ENCODE data around the gene CD48.

The CD48 gene

DNA sequence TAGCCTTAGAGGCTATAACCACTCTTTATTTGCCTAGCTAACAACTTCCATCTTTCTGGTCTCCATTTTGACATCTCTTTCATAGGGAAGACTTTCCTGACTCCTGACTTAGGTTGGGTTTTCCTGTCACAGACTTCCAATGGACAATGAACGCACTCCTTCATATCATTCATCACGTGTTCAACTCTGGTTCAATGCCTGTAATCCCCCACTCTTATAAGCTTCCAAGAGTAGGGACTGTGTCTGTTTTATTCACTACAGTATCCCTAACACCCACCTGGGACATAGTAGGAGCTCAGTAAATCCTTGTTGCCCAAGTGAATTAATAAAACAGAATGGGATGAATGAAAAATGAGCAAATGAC lies 69.4 kb downstream of the CD48 start:
- Mint-ChIP-seq H3K27ac (peak overlapping the region; percentile 95), H3K4me1 (peaks cover 75% of the 10 kb centered on the region), H3K4me3 (peak overlapping the region; percentile 98), H3K36me3 (peaks cover 53% of the 10 kb centered on the region), H3K9me3 (peaks cover 4% of the 10 kb centered on the region), H3K27me3 (no peaks in the 10 kb centered on the region)

DNA sequence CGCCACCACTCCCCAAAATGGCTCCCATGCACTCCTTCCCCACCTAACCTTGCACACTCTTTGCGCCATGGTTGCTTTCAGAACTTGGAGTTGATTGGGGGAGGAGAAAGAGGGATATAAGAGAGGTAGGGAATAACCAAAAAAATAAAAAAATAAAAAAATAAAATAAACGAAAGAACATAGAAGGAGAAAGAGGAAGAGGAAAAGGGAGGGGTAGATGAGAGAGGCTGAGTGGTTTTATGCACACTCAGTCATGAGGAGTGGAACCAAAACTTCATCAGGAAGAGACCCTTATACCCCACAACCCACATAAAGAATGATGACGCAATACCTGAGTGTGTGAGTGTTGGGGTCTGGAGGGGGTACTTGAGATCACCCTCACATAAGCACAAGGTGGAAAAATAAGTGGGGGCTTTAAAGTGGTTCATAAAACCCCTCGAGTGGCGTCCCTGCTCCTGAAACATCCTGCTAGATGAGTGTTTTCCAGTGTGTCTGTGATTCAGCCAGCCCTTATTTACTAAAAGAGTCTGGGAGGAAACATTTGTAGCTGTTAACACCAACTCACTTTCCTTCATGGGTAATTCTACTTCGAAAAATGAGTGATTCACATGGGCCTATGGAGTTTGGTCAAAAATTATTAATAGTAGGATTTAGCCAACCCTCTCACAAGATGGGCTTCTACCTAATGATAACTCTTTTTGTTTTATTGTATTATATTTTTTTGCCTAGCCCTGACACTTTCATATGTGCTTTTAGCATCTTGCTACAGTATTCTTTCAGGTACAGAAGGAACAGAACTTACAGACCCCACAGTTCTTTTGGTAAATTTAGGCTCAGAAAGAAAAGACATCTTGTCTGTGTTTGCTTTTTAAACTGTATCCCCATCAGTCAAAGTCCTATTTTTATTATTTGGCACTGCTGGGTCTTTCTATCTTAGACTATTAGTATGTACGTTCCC lies 70.0 kb downstream of the CD48 start:
- peak overlapping the region; percentile 98 for H3K4me3 Mint-ChIP-seq
- H3K27ac Mint-ChIP-seq, result peak overlapping the region; percentile 95
- peaks cover 57% of the 10 kb centered on the region for H3K36me3 Mint-ChIP-seq
- peaks cover 82% of the 10 kb centered on the region for H3K4me1 Mint-ChIP-seq
- peaks cover 4% of the 10 kb centered on the region for H3K9me3 Mint-ChIP-seq
- H3K27me3 Mint-ChIP-seq, result no peaks in the 10 kb centered on the region

DNA sequence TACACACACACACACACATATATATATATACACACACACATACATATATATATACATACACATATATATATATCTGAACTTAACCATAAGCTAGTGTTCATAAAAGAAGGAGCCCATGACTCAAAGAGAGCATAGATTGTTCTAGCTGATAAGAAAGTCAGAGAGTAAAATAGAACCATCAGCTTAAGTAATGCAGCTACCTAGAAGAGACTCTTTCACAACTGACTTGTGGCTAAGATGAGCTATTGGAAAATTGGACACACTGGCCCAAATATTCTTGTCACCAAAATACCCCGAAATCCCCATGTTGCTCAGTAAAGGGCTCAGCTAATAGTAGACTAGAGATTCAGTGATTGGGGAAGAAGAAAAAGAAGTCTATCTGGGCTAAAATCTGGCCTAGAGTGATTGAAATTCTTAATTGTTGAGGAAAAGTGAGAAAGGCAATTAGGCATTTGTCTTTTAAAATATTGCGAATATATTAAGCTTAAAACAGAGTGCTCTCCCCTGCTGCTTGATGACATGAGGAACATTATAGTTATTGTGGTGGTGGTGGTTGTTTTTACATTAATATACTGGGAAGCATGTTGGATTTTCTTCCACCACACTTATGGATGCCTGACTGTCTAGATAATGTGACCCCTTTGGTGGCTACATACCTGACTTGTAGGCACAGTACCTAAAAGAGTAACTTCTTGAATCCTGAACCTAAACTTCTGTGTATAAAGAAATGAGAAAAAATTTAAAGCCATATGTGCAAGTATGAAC lies 71.1 kb downstream of the CD48 start:
- peaks cover 91% of the 10 kb centered on the region for H3K4me1 Mint-ChIP-seq
- no peaks in the 10 kb centered on the region for H3K27me3 Mint-ChIP-seq
- peaks cover 4% of the 10 kb centered on the region for H3K9me3 Mint-ChIP-seq
- H3K36me3 Mint-ChIP-seq, result peaks cover 55% of the 10 kb centered on the region
- peak overlapping the region; percentile 98 for H3K4me3 Mint-ChIP-seq
- peak overlapping the region; percentile 95 for H3K27ac Mint-ChIP-seq

DNA sequence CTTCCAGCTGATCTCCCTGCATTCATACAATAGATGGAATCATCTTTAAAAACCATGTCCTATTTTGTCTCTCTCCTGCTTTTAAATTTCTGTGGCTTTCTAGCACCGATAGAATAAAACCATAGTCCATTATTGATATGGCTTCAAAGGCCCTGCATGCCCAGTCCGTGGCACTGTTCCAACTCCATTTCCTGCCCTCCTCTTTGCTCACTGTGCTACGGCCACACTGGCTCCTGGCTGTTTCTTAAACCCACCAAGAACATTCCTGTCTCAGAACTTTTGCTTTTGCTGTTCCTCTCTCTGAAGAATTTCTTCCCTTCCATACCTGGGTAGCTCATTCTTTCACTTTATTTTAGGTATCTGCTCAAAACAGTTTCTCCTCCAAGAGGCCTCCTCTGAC lies 72.0 kb downstream of the CD48 start:
- Mint-ChIP-seq H3K9me3 (peaks cover 4% of the 10 kb centered on the region), H3K27ac (peak overlapping the region; percentile 99), H3K36me3 (peaks cover 52% of the 10 kb centered on the region), H3K4me3 (peak overlapping the region; percentile 82), H3K27me3 (no peaks in the 10 kb centered on the region), H3K4me1 (peaks cover 95% of the 10 kb centered on the region)

DNA sequence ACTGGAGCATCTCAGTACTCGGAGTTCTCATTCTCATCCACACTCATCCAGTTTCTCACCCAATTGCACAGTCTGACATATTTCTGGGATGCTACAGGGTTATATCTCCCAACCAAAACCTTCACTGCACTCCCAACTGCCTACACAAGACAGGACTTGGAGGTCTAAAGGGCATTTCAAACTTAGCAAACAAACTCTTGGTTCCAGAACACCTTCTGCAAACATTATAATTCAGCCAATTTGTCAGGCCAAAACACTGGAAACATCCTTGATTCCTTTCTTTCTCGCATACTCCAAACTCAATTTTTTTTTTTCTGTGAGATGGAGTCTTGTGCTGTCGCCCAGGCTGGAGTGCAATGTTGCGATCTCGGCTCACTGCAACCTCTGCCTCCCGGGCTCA lies 72.7 kb downstream of the CD48 start:
- Mint-ChIP-seq H3K4me1 (peaks cover 95% of the 10 kb centered on the region), H3K4me3 (peak overlapping the region; percentile 82), H3K36me3 (peaks cover 51% of the 10 kb centered on the region), H3K27me3 (no peaks in the 10 kb centered on the region), H3K9me3 (peaks cover 4% of the 10 kb centered on the region), H3K27ac (peak overlapping the region; percentile 95)

DNA sequence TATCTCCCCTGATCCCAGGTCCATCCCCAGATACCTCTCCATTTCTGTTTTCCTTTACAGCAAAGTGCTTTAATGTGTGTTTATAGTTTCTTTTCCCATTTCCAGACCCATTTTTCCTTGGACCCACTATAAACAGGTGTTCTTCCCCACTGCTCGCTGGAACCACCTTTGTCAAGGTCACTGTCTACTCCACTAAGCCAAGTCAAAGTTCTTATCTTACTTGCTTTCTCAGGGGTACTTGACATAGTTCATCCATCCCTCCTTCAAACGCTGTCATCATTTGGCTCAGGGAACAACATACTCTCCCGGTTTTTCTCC lies 73.1 kb downstream of the CD48 start:
- Mint-ChIP-seq H3K27ac (peak overlapping the region; percentile 95), H3K4me1 (peaks cover 95% of the 10 kb centered on the region), H3K9me3 (peaks cover 4% of the 10 kb centered on the region), H3K27me3 (no peaks in the 10 kb centered on the region), H3K4me3 (peak overlapping the region; percentile 82), H3K36me3 (peaks cover 51% of the 10 kb centered on the region)

DNA sequence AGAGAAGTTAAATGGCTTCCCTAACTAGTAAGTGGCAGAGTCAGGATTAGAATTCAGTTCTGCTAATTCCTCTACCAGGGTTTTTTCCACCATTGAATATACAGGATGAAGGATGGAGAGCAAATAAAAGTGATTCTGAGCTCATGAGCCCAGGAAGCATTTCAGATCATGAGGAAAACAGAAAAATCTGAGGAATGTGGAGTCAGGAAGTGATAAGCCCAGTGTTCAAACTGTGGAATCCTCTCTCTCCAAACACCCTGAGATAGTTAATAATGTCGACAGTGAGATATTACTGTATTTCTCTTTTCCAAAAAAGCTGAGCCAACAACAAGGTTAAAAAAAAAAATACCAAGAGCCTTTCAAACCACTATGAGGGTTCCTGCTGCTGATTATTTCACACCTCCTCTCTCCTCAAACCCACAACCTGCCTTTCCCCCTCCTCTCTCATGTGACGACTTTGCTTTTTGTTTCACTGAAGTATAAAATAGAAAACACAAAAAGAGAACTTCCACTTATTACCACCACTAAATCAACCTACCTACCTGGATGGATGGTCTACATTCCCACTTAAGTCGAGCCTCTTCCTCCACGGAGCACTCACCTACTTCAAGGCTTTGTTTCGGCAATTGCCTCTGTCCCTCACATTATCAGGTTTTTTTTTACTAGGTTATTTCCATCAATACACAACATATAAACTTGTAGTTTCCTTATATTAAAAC lies 73.6 kb downstream of the CD48 start:
- H3K36me3 Mint-ChIP-seq, result peaks cover 49% of the 10 kb centered on the region
- peaks cover 4% of the 10 kb centered on the region for H3K9me3 Mint-ChIP-seq
- H3K27me3 Mint-ChIP-seq, result no peaks in the 10 kb centered on the region
- peak overlapping the region; percentile 95 for H3K27ac Mint-ChIP-seq
- peak overlapping the region; percentile 82 for H3K4me3 Mint-ChIP-seq
- H3K4me1 Mint-ChIP-seq, result peaks cover 95% of the 10 kb centered on the region

DNA sequence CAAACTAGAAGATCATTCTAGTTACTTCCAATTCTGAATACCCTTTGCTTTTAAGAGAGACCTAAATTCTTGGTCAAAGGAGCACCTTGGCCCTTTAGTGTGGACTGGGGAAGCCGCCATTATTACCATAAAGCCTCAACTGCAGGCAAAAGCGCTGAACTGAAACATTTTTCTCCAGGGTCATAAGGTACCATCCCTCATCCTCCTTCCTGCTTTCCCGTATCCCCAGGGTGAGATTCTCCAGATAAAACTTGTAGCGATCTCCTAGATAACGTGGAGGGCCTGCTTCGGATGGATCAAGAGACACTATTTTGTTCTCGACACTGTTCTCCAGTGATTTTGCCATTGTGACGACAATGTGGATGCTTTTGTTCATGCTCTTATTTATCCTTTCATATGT lies 74.6 kb downstream of the CD48 start:
- peaks cover 94% of the 10 kb centered on the region for H3K4me1 Mint-ChIP-seq
- H3K27me3 Mint-ChIP-seq, result no peaks in the 10 kb centered on the region
- peaks cover 51% of the 10 kb centered on the region for H3K36me3 Mint-ChIP-seq
- H3K27ac Mint-ChIP-seq, result peak overlapping the region; percentile 75
- H3K9me3 Mint-ChIP-seq, result peaks cover 4% of the 10 kb centered on the region
- peak overlapping the region; percentile 82 for H3K4me3 Mint-ChIP-seq

DNA sequence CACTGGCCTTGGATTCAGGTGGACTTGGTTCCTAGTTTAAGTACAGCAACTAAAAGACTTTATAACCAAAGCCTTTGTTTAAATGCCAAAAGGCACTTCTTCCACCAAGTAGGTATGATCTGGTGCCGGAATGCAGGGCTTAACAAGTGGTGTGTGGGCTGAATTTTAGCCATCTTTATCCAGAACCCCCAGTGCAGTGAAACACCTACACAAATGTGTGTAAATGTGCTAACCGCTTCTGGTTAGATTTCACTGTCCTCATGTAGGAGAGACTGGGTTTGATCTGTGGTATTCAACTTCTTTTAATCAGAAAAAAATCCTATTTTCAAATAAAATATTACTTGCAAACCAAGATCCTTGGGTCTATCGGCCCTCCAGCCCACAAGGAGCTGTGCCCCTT lies 75.1 kb downstream of the CD48 start:
- peaks cover 55% of the 10 kb centered on the region for H3K36me3 Mint-ChIP-seq
- H3K9me3 Mint-ChIP-seq, result peaks cover 4% of the 10 kb centered on the region
- H3K4me1 Mint-ChIP-seq, result peaks cover 94% of the 10 kb centered on the region
- H3K4me3 Mint-ChIP-seq, result no peak overlapping the region
- no peaks in the 10 kb centered on the region for H3K27me3 Mint-ChIP-seq
- peak overlapping the region; percentile 35 for H3K27ac Mint-ChIP-seq

DNA sequence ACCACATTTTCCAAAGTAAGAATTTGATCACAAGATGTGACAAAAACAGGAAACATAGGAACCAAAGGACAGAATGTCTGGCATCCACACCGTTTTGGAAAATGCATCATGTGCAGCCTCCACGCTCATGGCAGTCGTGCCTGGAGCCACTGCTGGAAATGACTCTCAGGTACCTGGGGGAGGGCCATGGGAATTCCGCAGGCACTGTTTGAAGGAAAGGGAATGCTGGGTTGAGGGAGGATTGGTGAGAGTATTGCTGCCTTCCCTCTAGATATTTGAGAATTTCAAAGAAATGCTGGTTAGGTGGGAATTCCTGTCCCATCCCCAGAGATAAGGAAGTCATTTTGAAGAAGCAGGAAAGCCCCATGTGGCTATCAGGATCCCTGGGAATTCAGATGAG lies 75.5 kb downstream of the CD48 start:
- Mint-ChIP-seq H3K27ac (peak overlapping the region; percentile 55), H3K27me3 (no peaks in the 10 kb centered on the region), H3K4me3 (no peak overlapping the region), H3K4me1 (peaks cover 94% of the 10 kb centered on the region), H3K36me3 (peaks cover 59% of the 10 kb centered on the region), H3K9me3 (peaks cover 4% of the 10 kb centered on the region)

DNA sequence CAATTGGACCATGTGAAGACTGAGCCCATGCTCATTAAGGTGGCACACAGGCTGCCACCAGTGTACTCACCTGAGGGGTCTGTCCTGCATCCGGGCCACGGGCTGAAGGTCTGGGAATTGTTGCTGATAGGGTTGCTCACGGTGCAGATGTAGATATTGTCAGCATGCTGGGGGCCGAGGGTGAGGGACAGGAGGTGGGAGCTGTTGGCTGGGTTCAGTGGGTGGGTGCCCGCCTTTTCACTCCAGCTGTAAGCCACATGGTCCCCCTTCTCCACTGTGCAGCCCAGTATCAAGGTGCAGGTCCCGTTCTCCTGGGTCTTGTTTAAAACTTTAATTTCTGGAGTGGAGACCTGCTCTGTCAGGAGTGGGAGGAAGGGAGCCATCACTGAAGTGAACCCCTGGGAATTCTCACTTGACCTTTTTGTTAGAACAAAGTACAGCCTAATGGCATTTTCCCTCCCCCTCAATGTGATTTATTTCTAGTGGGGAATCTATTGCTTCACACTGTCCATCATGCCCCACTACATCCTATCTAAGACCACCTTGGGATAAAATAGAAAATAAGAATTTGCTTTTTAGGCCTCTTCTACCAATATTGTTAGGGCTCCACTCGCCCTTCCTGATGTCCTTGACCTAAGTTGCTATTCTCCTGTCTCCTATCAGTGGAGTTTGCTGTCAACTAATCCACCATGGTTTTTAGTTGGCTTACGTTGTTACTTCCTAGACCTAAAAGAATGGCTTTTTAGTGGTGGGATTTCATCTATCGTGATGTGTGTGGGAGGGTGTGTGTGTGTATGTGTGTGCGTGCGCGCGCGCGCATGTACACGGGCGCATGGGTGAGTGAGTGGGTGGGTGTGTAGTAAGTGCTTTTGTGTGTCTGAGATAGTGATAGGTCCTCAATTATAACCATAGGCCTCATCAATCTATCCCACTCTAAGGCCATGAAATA lies 76.8 kb downstream of the CD48 start:
- H3K27me3 Mint-ChIP-seq, result no peaks in the 10 kb centered on the region
- H3K36me3 Mint-ChIP-seq, result peaks cover 59% of the 10 kb centered on the region
- peaks cover 4% of the 10 kb centered on the region for H3K9me3 Mint-ChIP-seq
- peaks cover 95% of the 10 kb centered on the region for H3K4me1 Mint-ChIP-seq
- peak overlapping the region; percentile 33 for H3K4me3 Mint-ChIP-seq
- peak overlapping the region; percentile 84 for H3K27ac Mint-ChIP-seq

DNA sequence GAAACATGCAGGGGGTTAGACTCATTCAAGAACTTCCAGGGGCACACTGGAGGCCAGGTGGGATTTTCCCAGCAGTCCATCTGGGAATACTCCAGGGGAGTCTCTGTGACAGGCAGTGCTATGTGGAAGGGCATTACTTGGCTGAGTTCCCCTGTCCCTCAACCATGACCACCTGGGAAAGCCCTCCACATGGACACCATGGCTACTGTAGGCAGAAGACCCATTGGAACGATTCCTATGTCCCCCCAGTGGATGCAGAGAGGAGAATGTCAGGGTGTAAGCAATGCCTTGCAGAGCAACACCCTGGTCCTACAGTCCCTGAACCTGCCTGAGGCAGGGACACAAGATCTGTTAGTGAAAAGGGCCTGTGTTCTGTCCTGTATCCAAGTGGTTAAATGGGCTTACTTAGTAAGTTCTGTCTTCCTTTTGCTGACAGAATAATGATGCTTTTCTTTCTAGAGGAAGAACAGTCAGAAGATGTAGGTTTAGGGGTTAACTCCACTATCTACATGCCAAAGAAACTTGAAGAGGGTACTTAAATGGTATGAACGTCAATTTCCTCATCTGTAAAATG lies 78.2 kb downstream of the CD48 start:
- Mint-ChIP-seq H3K27me3 (no peaks in the 10 kb centered on the region), H3K4me1 (peaks cover 93% of the 10 kb centered on the region), H3K36me3 (peaks cover 54% of the 10 kb centered on the region), H3K9me3 (no peaks in the 10 kb centered on the region), H3K27ac (peak overlapping the region; percentile 94), H3K4me3 (peak overlapping the region; percentile 78)

DNA sequence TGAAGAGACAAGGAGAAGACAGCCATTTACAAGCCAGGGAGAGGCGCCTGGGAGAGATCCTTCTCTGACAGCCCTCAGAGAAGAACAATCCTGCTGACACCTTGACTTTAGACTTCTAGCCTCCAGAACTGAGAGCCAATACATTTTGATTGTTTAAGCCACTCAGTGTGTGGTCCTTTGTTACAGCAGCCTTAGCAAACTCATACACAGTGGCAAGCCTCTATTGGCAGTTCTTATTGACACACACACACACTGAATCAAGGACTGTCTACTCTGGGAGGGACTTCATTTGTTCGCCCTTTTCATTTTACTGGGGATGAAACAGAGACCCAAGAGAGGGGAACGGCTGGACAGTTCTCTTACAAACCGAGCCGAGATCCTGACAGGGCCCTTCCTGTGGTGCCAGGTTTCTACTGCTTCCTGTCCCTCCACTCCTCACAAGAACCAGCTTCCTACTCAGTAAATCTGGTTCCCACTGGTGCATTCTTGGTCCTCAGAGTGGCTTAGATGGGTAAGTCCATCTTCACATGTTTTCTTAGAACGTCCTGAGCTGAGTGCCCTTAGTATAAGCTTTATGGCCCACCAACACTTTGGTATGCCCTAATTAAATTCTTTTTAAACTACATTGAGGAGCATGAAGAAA lies 79.5 kb downstream of the CD48 start:
- Mint-ChIP-seq H3K27ac (peak overlapping the region; percentile 81), H3K4me1 (peaks cover 93% of the 10 kb centered on the region), H3K27me3 (no peaks in the 10 kb centered on the region), H3K4me3 (peak overlapping the region; percentile 40), H3K9me3 (no peaks in the 10 kb centered on the region), H3K36me3 (peaks cover 57% of the 10 kb centered on the region)

Data from activated naive CD4-positive, alpha-beta T cell treated with anti-CD3 and anti-CD28 coated beads, Interleukin-2, amount 50 U/mL, for 24 hours (primary cell).